ENCODE measurements around the gene NLRC5. TPM values are rescaled to one million over a fixed set of nuclear protein-coding genes. Genes with fewer than 3 reads are reported as not detected.

Gene NLRC5
- total and polyA plus RNA-seq, 9 of the 15 experiments (the other 6 are each of a cell fraction or from before 2014, with no cell fraction given), result 0.59 to 0.71 TPM; not detected in 7

DNA sequence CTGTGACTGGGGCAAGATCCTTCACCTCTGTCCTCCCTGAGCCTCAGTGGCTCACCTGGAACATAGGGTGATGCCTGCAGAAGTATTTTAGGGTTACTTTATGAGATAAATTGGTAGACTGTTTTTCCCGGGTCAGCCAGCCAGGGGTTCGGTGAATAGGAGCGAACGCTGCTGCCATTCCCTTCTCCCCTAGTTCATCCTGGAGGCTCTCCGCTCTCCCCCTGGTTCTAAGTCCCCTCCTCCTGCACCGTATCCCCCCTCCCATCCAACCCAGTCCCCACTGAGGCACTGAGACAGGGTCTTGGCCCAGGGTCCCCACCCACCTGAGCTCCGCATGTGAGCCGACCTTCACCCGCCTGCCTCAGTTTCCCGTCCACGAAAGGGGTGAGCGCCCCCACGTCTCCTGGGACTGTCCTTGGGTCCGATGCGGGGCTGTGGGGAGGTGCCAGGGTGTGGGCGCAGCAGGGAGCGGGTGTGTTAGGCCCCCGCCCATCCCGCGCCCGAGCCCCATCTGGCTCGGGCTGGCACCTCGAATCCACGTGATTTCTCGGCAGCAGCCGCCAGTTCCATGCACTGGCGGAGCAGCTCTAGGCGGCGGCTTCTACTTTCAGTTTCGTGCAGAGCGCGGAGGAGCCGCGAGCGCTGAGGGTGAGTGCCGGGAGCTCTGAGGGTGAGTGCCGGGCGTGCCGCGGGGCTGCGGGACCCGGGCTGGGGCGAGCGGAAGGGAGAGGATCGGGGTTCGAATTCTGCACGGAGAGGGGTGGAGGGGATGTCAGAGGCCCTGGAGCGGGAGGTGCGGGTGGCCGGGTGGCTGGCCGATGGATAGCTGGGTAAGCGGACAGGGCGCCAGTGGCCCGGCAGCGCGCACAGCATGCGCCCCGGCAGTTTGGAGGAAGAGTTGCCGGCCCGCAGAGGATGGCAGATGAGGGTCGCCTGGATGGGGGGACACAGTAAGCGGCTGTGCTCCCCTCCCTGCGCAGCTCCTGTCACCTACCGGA, at the start of gene NLRC5 (continued):
- TF ChIP-seq, protein P1, sequence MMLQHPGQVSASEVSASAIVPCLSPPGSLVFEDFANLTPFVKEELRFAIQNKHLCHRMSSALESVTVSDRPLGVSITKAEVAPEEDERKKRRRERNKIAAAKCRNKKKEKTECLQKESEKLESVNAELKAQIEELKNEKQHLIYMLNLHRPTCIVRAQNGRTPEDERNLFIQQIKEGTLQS (IDR thresholded peaks at IDR 0.05), result no peak
- TF ChIP-seq, protein P1 (CRISPR knock-in tag; conservative IDR thresholded peaks at IDR 0.05), result no peak
- peak; percentile 37 for TF ChIP-seq PCBP1 (IDR thresholded peaks at IDR 0.05; ENCODE audit: low read depth, low read length, poor library complexity, severe bottlenecking)

DNA sequence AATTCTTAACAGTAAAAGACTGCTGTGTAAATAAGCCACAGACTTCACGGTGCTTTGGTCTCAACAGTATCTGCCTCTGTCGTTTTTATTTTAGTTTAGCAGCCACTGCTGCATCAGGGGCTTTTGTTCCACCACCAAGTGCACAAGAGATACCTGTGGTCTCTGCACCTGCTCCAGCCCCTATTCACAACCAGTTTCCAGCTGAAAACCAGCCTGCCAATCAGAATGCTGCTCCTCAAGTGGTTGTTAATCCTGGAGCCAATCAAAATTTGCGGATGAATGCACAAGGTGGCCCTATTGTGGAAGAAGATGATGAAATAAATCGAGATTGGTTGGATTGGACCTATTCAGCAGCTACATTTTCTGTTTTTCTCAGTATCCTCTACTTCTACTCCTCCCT, 49.6 kb upstream of the NLRC5 start:
- no peak for FAIRE-seq
- no TSS peak for BruUV-seq (replicated peaks)
- H2AFZ ChIP-seq (ENCODE audit: low read depth, low read length), result no peak overlapping the region
- H3K9ac ChIP-seq (ENCODE audit: insufficient read depth in 1 of 2, low read depth in 2 of 2, low read length in 2 of 2), result no peak overlapping the region
- no peaks in the 10 kb centered on the region for H3K9me1 ChIP-seq (ENCODE audit: control insufficient read depth, insufficient read depth, low read length)
- H3K79me2 ChIP-seq (ENCODE audit: control insufficient read depth, insufficient read depth, low read length), result peaks cover 13% of the 10 kb centered on the region
- ATAC-seq, result no peak
- no peak overlapping the region for H3K4me2 ChIP-seq (ENCODE audit: insufficient read depth, low read length)
- in situ Hi-C loops (cut with MboI), result no loop called here
- H3K36me3 ChIP-seq (ENCODE audit: control insufficient read depth, insufficient read depth, low read length), result peaks cover 96% of the 10 kb centered on the region
- H3K4me3 ChIP-seq, result no peak overlapping the region
- no peaks in the 10 kb centered on the region for H3K9me3 ChIP-seq (replicated peaks; ENCODE audit: control insufficient read depth, insufficient read depth, low read depth, low read length)
- H4K20me1 ChIP-seq (replicated peaks; ENCODE audit: control insufficient read depth, insufficient read depth, low read length), result peaks cover 6% of the 10 kb centered on the region; the same call in 1 of the 2 replicates
- ChIA-PET CTCF (ENCODE audit: low intra/inter-chr PET ratio) (no interaction called here), POLR2A (interaction anchor here (0.6 to 1.6 kb wide), 7 partner anchors 7 to 106 kb away, joined by 3 to 6 read pairs (median 3); partner anchors contain the start of gene NLRC5)
- 66% methylated on average over 4 of the region's 4 CpGs for WGBS (ENCODE audit: insufficient coverage, low coverage, missing lambda C conversion rate)
- H3K27ac ChIP-seq (ENCODE audit: extremely low read depth, low read depth, low read length), result no peak overlapping the region
- H3K27me3 ChIP-seq (ENCODE audit: control insufficient read depth in 2 of 2, insufficient read depth in 2 of 2, low read length in 2 of 2), result no peaks in the 10 kb centered on the region
- peaks cover 0 to 5% of the 10 kb centered on the region in 2 experiments; a peak in 2 of 5 replicates for H3K4me1 ChIP-seq (replicated peaks in 1 of 2; ENCODE audit: control insufficient read depth in 2 of 2, insufficient read depth in 2 of 2, low read length in 2 of 2)
- intact Hi-C loops (cut with micrococcal nuclease), result no loop called here
- DNase-seq (ENCODE audit: extremely low read depth in 1 of 4, low spot score in 3 of 4), result peak in 2 of 4 experiments; percentile 37 to 42
- TF ChIP-seq NFE2 (IDR thresholded peaks at IDR 0.05; ENCODE audit: low read depth), result no peak
- TF ChIP-seq PPARD (CRISPR knock-in tag; IDR thresholded peaks at IDR 0.05), result no peak
- no peak for TF ChIP-seq SAFB (IDR thresholded peaks at IDR 0.05; ENCODE audit: borderline replicate concordance, low read depth, low read length)
- TF ChIP-seq, protein P2, sequence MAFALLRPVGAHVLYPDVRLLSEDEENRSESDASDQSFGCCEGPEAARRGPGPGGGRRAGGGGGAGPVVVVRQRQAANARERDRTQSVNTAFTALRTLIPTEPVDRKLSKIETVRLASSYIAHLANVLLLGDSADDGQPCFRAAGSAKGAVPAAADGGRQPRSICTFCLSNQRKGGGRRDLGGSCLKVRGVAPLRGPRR (CRISPR knock-in tag; IDR thresholded peaks at IDR 0.05), result no peak
- no peak for TF ChIP-seq FOXM1 (IDR thresholded peaks at IDR 0.05; ENCODE audit: low read depth)
- no peak for TF ChIP-seq FOXM1 (CRISPR knock-in tag; IDR thresholded peaks at IDR 0.05; ENCODE audit: low read depth)
- no peak for TF ChIP-seq IRF2 (CRISPR knock-in tag; IDR thresholded peaks at IDR 0.05)
- no peak for TF ChIP-seq KLF13 (tag; IDR thresholded peaks at IDR 0.05; ENCODE audit: borderline replicate concordance, low read depth)
- peak; percentile 27; the same call in 1 of the 2 replicates for TF ChIP-seq RBFOX2 (IDR thresholded peaks at IDR 0.05; ENCODE audit: low read depth, low read length)
- peak; percentile 22 for TF ChIP-seq NFYB (IDR thresholded peaks at IDR 0.05; ENCODE audit: extremely low read depth, insufficient read length)
